ENCODE measurements around the gene IRF7. TPM values are rescaled to one million over a fixed set of nuclear protein-coding genes. Genes with fewer than 3 reads are reported as not detected.

Gene IRF7
- total RNA-seq, 1 experiment from 2014 or later: 8.8 TPM

- no peak for DNase-seq (ENCODE audit: low spot score)
- POLR2A ChIA-PET (ENCODE audit: low non-redundant PET): no interaction called here
- CTCF ChIA-PET: no interaction called here
- TF ChIP-seq CTCF (conservative IDR thresholded peaks at IDR 0.05; ENCODE audit: low read depth, low read length) (no peak), EZH2 (IDR thresholded peaks at IDR 0.05; ENCODE audit: borderline replicate concordance, low read depth, low read length, poor library complexity, severe bottlenecking) (no peak)
- no TSS peak for BruUV-seq (replicated peaks)
- H3K4me1 ChIP-seq (ENCODE audit: insufficient read depth, low read length, poor library complexity, severe bottlenecking): no peaks in the 10 kb centered on the region
- H3K36me3 ChIP-seq (ENCODE audit: insufficient read depth, low read length, poor library complexity, severe bottlenecking): peaks cover 59% of the 10 kb centered on the region
- H3K9me3 ChIP-seq (ENCODE audit: low read depth, low read length, poor library complexity, severe bottlenecking): no peaks in the 10 kb centered on the region
- no peaks in the 10 kb centered on the region for H3K27me3 ChIP-seq (replicated peaks; ENCODE audit: insufficient read depth, low read depth, low read length, poor library complexity)
- intact Hi-C loops (cut with micrococcal nuclease; ENCODE audit: unreplicated experiment): no loop called here
- H3K4me3 ChIP-seq (ENCODE audit: low read depth, low read length, poor library complexity, severe bottlenecking): no peak overlapping the region
- no peak overlapping the region for H3K27ac ChIP-seq (ENCODE audit: low read depth, low read length, poor library complexity, severe bottlenecking)
Observed at GRCh38 chr11:610146-610801, 5.5 kb downstream of the IRF7 start.

GRCh38 chr11:609341-609811 is 6.4 kb downstream of the IRF7 start:
- no peak overlapping the region for H3K4me3 ChIP-seq (ENCODE audit: low read depth, low read length, poor library complexity, severe bottlenecking)
- no peak overlapping the region for H3K27ac ChIP-seq (ENCODE audit: low read depth, low read length, poor library complexity, severe bottlenecking)
- H3K27me3 ChIP-seq (replicated peaks; ENCODE audit: insufficient read depth, low read depth, low read length, poor library complexity): no peaks in the 10 kb centered on the region
- peaks cover 65% of the 10 kb centered on the region for H3K36me3 ChIP-seq (ENCODE audit: insufficient read depth, low read length, poor library complexity, severe bottlenecking)
- intact Hi-C loops (cut with micrococcal nuclease; ENCODE audit: unreplicated experiment): no loop called here
- no peaks in the 10 kb centered on the region for H3K9me3 ChIP-seq (ENCODE audit: low read depth, low read length, poor library complexity, severe bottlenecking)
- no TSS peak for BruUV-seq (replicated peaks)
- ChIA-PET POLR2A (ENCODE audit: low non-redundant PET) (no interaction called here), CTCF (no interaction called here)
- DNase-seq (ENCODE audit: low spot score): no peak
- TF ChIP-seq EZH2 (IDR thresholded peaks at IDR 0.05; ENCODE audit: borderline replicate concordance, low read depth, low read length, poor library complexity, severe bottlenecking): no peak
- no peak for TF ChIP-seq CTCF (conservative IDR thresholded peaks at IDR 0.05; ENCODE audit: low read depth, low read length)
- H3K4me1 ChIP-seq (ENCODE audit: insufficient read depth, low read length, poor library complexity, severe bottlenecking): no peaks in the 10 kb centered on the region

GRCh38 chr11:608791-609251 is 6.9 kb downstream of the IRF7 start:
- intact Hi-C loops (cut with micrococcal nuclease; ENCODE audit: unreplicated experiment): no loop called here
- no peak for DNase-seq (ENCODE audit: low spot score)
- no TSS peak for BruUV-seq (replicated peaks)
- H3K9me3 ChIP-seq (ENCODE audit: low read depth, low read length, poor library complexity, severe bottlenecking): no peaks in the 10 kb centered on the region
- no peaks in the 10 kb centered on the region for H3K27me3 ChIP-seq (replicated peaks; ENCODE audit: insufficient read depth, low read depth, low read length, poor library complexity)
- ChIA-PET POLR2A (ENCODE audit: low non-redundant PET) (no interaction called here), CTCF (no interaction called here)
- TF ChIP-seq CTCF (conservative IDR thresholded peaks at IDR 0.05; ENCODE audit: low read depth, low read length) (no peak), EZH2 (IDR thresholded peaks at IDR 0.05; ENCODE audit: borderline replicate concordance, low read depth, low read length, poor library complexity, severe bottlenecking) (no peak)
- H3K36me3 ChIP-seq (ENCODE audit: insufficient read depth, low read length, poor library complexity, severe bottlenecking): peaks cover 69% of the 10 kb centered on the region
- no peak overlapping the region for H3K4me3 ChIP-seq (ENCODE audit: low read depth, low read length, poor library complexity, severe bottlenecking)
- no peak overlapping the region for H3K27ac ChIP-seq (ENCODE audit: low read depth, low read length, poor library complexity, severe bottlenecking)
- H3K4me1 ChIP-seq (ENCODE audit: insufficient read depth, low read length, poor library complexity, severe bottlenecking): no peaks in the 10 kb centered on the region

All from A673 (cell line).